ENCODE results near the gene AP3B1. TPM values are rescaled to one million over a fixed set of nuclear protein-coding genes. Genes with fewer than 3 reads are reported as not detected.
A peak's percentile ranks its signal among the peaks of the same experiment; 100 is the strongest.

The AP3B1 gene
- total RNA-seq, 1 experiment from 2014 or later, result 50.3 TPM

- no peak for TF ChIP-seq E2F1 (CRISPR knock-in tag; IDR thresholded peaks at IDR 0.05)
- no peak for TF ChIP-seq NFYB (CRISPR knock-in tag; conservative IDR thresholded peaks at IDR 0.05; ENCODE audit: low read depth)
- no peak for TF ChIP-seq KAT7 (CRISPR knock-in tag; IDR thresholded peaks at IDR 0.05; ENCODE audit: borderline replicate concordance)
- TF ChIP-seq ESRRA (CRISPR knock-in tag; IDR thresholded peaks at IDR 0.05; ENCODE audit: borderline replicate concordance), result no peak
Measured at GRCh38 chr5:77974576-77974975, 319.9 kb downstream of the AP3B1 start (continued).

- peak; percentile 75 for DNase-seq (ENCODE audit: low spot score)
- peak; percentile 93 for ATAC-seq
- TF ChIP-seq TCF7 (CRISPR knock-in tag; IDR thresholded peaks at IDR 0.05; ENCODE audit: low read depth) (no peak), ZNF219 (CRISPR knock-in tag; IDR thresholded peaks at IDR 0.05; ENCODE audit: borderline replicate concordance) (no peak), HMGXB4 (CRISPR knock-in tag; IDR thresholded peaks at IDR 0.05) (0 out of 2 replicates have a peak, but pooled peaks have one; percentile 34), HMGA2 (CRISPR knock-in tag; IDR thresholded peaks at IDR 0.05) (no peak), AFF4 (CRISPR knock-in tag; IDR thresholded peaks at IDR 0.05; ENCODE audit: borderline replicate concordance) (no peak), ZNF425 (CRISPR knock-in tag; conservative IDR thresholded peaks at IDR 0.05) (no peak), CDX4 (CRISPR knock-in tag; IDR thresholded peaks at IDR 0.05; ENCODE audit: borderline replicate concordance) (no peak), USF1 (CRISPR knock-in tag; IDR thresholded peaks at IDR 0.05) (no peak)
- Mint-ChIP-seq H3K4me1 (peaks cover 13% of the 10 kb centered on the region), H3K27ac (no peak overlapping the region), H3K4me3 (peak overlapping the region; percentile 63), H3K36me3 (no peaks in the 10 kb centered on the region; the same call in 1 of the 2 replicates), H3K9me3 (no peaks in the 10 kb centered on the region; the same call in 1 of the 2 replicates), H3K27me3 (ENCODE audit: low read depth) (peaks cover 97% of the 10 kb centered on the region)
- ChIA-PET CTCF (interaction anchor here (0.6 to 1.0 kb wide), 2 partner anchors 13 to 546 kb away, joined by 3 read pairs; no protein-coding TSS in a partner anchor), POLR2A (no interaction called here)
Measured at GRCh38 chr5:77973253-77973609, 321.3 kb downstream of the AP3B1 start.
